SK-N-MC (cell line): Measurements from ENCODE around the gene ACTA2.

ENCODE experiments used
- DNase-seq: peaks from one replicate; pipeline ENCODE4 v3.0.0-alpha.2; 2011; ENCODE audit warnings: low read depth, low spot score
- H3K27ac ChIP-seq: fragments of 200-600 bp; sonication (generic); 2 replicates; pipeline ENCODE4 v1.5.1; 2016; ENCODE audit warnings: mixed run types
- H3K36me3 ChIP-seq: fragments of 200-600 bp; sonication (generic); 2 replicates; pipeline ENCODE4 v1.6.1; 2017; ENCODE audit warnings: antibody characterized with exemption, low read length, mixed read lengths; ENCODE audit not compliant: insufficient read depth
- H3K4me3 ChIP-seq: fragments of 200-600 bp; sonication (generic); 2 replicates; pipeline ENCODE4 v1.5.1; 2016
- H3K9ac ChIP-seq: fragments of 200-600 bp; sonication (generic); 2 replicates; pipeline ENCODE4 v1.8.0; 2017; ENCODE audit warnings: mixed run types, mixed read lengths; ENCODE audit not compliant: insufficient read length
- H3K9me3 ChIP-seq: fragments of 200-600 bp; sonication (generic); 2 replicates; pipeline ENCODE4 v1.6.1; 2017; ENCODE audit warnings: low read depth, mild to moderate bottlenecking, antibody characterized with exemption, low read length, moderate library complexity, mixed read lengths
- EZH2 ChIP-seq: fragments of 200-600 bp; sonication (generic); IDR thresholded peaks from one replicate; pipeline ENCODE4 v1.6.1; 2017; ENCODE audit warnings: antibody characterized with exemption
- FOXP2 ChIP-seq: optimal IDR thresholded peaks from 2 replicates; pipeline ENCODE3; 2011; ENCODE audit warnings: mild to moderate bottlenecking, moderate library complexity; ENCODE audit not compliant: insufficient read depth; ENCODE audit errors: extremely low read length, control extremely low read depth
- POLR2AphosphoS5 ChIP-seq: IDR thresholded peaks from 2 replicates; pipeline ENCODE4 v1.6.1; 2012; ENCODE audit warnings: mild to moderate bottlenecking, low read depth, low read length, borderline replicate concordance

The ACTA2 gene

DNA sequence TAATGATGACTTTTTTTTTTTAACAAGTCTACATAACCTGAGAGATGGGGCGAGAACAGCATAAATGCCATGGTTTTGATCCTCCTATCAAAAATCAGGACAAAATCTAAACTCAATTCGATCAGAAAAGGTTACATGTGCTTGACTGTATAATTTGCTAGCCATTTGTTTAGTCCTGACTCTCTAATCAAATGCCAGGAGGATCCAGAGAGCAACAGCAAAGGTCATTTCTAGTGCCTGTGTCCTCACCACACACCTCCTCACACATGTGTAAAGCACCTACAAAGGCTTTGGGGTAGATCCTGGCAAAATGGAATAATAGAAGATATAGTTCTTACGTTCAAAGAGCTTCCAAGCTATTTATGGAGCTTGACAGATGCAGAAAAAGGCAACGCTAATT lies 27.0 kb upstream of the ACTA2 start:
- Histone ChIP-seq H3K27ac (peak overlapping the region; percentile 62; the same call in 1 of the 2 replicates), H3K9ac (no peak overlapping the region), H3K36me3 (no peaks in the 10 kb centered on the region), H3K9me3 (no peaks in the 10 kb centered on the region), H3K4me3 (peak overlapping the region; percentile 28; the same call in 1 of the 2 replicates)
- TF ChIP-seq FOXP2: no peak
- TF ChIP-seq POLR2AphosphoS5: no peak
- TF ChIP-seq EZH2: no peak
- no peak for DNase-seq

- Histone ChIP-seq H3K9me3 (no peaks in the 10 kb centered on the region), H3K36me3 (no peaks in the 10 kb centered on the region), H3K4me3 (peak overlapping the region; percentile 28; the same call in 1 of the 2 replicates), H3K27ac (peak overlapping the region; percentile 62; the same call in 1 of the 2 replicates), H3K9ac (peak overlapping the region; percentile 11)
- TF ChIP-seq FOXP2 (no peak), POLR2AphosphoS5 (no peak), EZH2 (no peak)
- DNase-seq: no peak
Observed at GRCh38 chr10:88979153-88979562, 26.6 kb upstream of the ACTA2 start.

- TF ChIP-seq EZH2 (no peak), POLR2AphosphoS5 (no peak), FOXP2 (no peak)
Observed at GRCh38 chr10:88978463-88978862, 25.9 kb upstream of the ACTA2 start.

GRCh38 chr10:88975377-88975720 lies 22.8 kb upstream of the ACTA2 start:
- H3K4me3 ChIP-seq: peak overlapping the region; percentile 75
- H3K9me3 ChIP-seq: no peaks in the 10 kb centered on the region
- H3K36me3 ChIP-seq: no peaks in the 10 kb centered on the region
- peak overlapping the region; percentile 78 for H3K9ac ChIP-seq
- TF ChIP-seq FOXP2: no peak
- no peak for TF ChIP-seq EZH2
- no peak for TF ChIP-seq POLR2AphosphoS5
- DNase-seq: no peak
- peak overlapping the region; percentile 76 for H3K27ac ChIP-seq

More at GRCh38 chr10:88978463-88978862, 25.9 kb upstream of the ACTA2 start:
- Histone ChIP-seq H3K9ac (no peak overlapping the region), H3K9me3 (no peaks in the 10 kb centered on the region), H3K36me3 (no peaks in the 10 kb centered on the region), H3K27ac (peak overlapping the region; percentile 62; the same call in 1 of the 2 replicates), H3K4me3 (no peak overlapping the region)
- DNase-seq: no peak

DNA sequence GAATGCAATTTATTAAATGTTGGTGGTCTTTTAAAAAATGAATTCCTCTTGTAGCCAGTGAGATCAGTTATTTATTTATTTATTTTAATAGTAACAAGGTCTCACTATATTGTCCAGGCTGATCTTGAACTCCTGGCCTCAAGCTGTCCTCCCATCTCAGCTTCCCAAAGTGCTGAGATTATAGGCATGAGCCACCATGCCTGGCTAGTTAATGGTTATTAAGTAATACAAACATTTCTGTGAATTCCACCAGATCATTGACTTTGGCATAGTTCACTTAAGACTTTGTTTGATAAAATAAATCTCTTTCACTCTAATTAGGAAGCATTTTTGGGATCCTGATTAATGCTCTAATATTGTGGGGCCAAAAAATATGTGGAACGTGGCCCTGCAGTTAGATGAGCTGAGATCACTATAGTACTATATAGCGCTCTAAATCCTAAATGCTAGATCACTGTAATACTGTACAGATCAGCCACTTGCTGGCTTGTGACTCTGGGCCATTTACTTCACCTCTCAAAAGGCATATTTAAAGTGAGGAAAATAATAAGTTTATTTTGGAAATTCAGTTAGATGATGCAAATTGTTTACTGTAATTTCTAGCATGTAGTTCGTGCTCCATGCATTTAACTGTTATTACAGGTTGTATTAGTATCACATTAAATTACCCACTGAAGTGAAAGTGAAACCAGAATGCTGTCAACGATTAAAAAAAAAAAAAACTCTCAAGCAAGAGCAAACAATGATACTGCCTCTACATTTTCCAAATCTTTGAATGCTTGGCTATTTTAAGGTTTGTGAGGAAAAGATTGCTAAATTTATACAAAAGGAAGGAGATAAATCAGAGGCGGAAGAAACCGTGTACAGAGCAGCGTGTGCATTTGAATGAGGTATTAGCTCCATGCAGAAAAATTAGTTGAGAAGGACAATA lies 22.1 kb upstream of the ACTA2 start:
- peak overlapping the region; percentile 76 for H3K27ac ChIP-seq
- no peak for DNase-seq
- peak overlapping the region; percentile 75 for H3K4me3 ChIP-seq

DNA sequence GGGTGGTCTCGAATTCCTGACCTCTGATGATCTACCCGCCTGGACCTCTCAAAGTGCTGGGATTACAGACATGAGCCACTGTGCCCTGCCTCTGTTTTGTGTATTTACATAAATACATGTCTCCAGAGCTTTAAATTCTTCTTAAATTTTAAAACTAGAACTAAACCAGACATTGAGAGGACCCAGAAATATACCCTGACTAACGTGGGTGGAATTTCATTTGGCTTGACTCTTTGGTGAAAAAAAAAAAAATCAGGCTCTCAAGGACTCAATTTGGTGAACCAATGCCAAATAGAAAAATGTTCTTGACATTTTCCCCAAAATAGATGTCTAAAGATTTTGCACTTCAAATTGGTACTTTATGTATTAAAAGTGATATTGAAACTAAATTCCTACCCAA lies 21.4 kb upstream of the ACTA2 start:
- Histone ChIP-seq H3K9ac (no peak overlapping the region), H3K9me3 (no peaks in the 10 kb centered on the region), H3K36me3 (no peaks in the 10 kb centered on the region), H3K27ac (no peak overlapping the region), H3K4me3 (no peak overlapping the region)
- DNase-seq: no peak
- TF ChIP-seq FOXP2 (no peak), POLR2AphosphoS5 (no peak)

More for the DNA sequence above, 22.1 kb upstream of the ACTA2 start:
- H3K9ac ChIP-seq: peak overlapping the region; percentile 78
- no peaks in the 10 kb centered on the region for H3K36me3 ChIP-seq
- no peaks in the 10 kb centered on the region for H3K9me3 ChIP-seq
- TF ChIP-seq POLR2AphosphoS5 (no peak), EZH2 (no peak), FOXP2 (no peak)

GRCh38 chr10:88971221-88972061 lies 18.9 kb upstream of the ACTA2 start:
- TF ChIP-seq EZH2 (no peak), POLR2AphosphoS5 (no peak), FOXP2 (no peak)

DNA sequence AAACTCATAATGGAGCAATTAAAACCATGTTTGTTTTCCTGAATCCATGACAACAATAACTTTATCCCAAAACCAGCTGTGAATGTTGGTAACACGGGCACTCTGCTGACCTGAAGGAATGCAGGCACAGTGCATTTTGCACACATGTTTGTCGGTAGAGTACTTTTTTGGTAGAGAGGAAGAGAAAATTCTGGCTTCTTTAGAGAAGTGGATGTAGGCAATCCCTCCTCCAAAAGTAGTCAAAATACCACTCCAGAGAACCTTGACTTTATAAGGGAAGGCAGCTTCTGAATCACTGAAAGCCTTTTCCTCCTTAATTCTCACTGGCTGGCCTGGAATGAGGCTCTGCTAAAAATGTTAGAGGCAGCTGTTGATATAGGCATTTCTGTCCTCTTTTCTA lies 15.8 kb upstream of the ACTA2 start:
- no peak for DNase-seq
- TF ChIP-seq POLR2AphosphoS5: no peak
- TF ChIP-seq EZH2: no peak
- TF ChIP-seq FOXP2: no peak
- Histone ChIP-seq H3K36me3 (no peaks in the 10 kb centered on the region), H3K4me3 (no peak overlapping the region), H3K9ac (no peak overlapping the region), H3K9me3 (no peaks in the 10 kb centered on the region), H3K27ac (no peak overlapping the region)

More at GRCh38 chr10:88971221-88972061, 18.9 kb upstream of the ACTA2 start:
- no peak overlapping the region for H3K27ac ChIP-seq
- no peak overlapping the region for H3K4me3 ChIP-seq
- no peak overlapping the region for H3K9ac ChIP-seq
- no peaks in the 10 kb centered on the region for H3K36me3 ChIP-seq
- H3K9me3 ChIP-seq: no peaks in the 10 kb centered on the region
- no peak for DNase-seq
